GM12878 (cell line): ENCODE results near the gene ARHGAP44. TPM values are rescaled to one million over a fixed set of nuclear protein-coding genes. Genes with fewer than 3 reads are reported as not detected.

Experiments
- BHLHE40 ChIP-seq, 2 experiments: fragments of 450-650 bp in 1 of 2; IDR thresholded peaks; 2 replicates each; pipeline ENCODE4 v1.6.1; 2011 to 2017; ENCODE audit warnings: low read depth in 2 of 2, borderline replicate concordance in 1 of 2, improper control_type of control experiment in 1 of 2, low read length in 1 of 2, mild to moderate bottlenecking in 1 of 2
- CHD4 ChIP-seq: fragments of 200-600 bp; sonication (generic); IDR thresholded peaks from 2 replicates; pipeline ENCODE4 v1.6.1; 2016; ENCODE audit warnings: mild to moderate bottlenecking
- CREM ChIP-seq: IDR thresholded peaks from 2 replicates; pipeline ENCODE4 v1.6.1; 2014; ENCODE audit warnings: antibody characterized with exemption, low read depth
- ESRRA ChIP-seq: IDR thresholded peaks from 2 replicates; pipeline ENCODE4 v1.6.1; 2012; ENCODE audit warnings: mild to moderate bottlenecking, low read length, improper control_type of control experiment
- ETV6 ChIP-seq, 2 experiments: fragments of 450-650 bp in 1 of 2; IDR thresholded peaks in 1 of 2; conservative IDR thresholded peaks in 1 of 2; 2 replicates each; pipeline ENCODE4 v1.6.1; 2014; ENCODE audit warnings: antibody characterized with exemption in 1 of 2, borderline replicate concordance in 1 of 2, low read depth in 1 of 2, mild to moderate bottlenecking in 1 of 2, moderate library complexity in 1 of 2
- FOXM1 ChIP-seq: IDR thresholded peaks from 2 replicates; pipeline ENCODE4 v1.6.1; 2012; ENCODE audit warnings: low read depth, mild to moderate bottlenecking, inconsistent platforms, low read length, moderate library complexity
- HDAC6 ChIP-seq: fragments of 200-600 bp; sonication (generic); IDR thresholded peaks from one replicate; pipeline ENCODE4 v1.8.0; 2017; ENCODE audit warnings: antibody characterized with exemption; ENCODE audit not compliant: unreplicated experiment
- MYC ChIP-seq: IDR thresholded peaks from 2 replicates; pipeline ENCODE4 v1.6.1; 2011; ENCODE audit warnings: mild to moderate bottlenecking, low read length, moderate library complexity, inconsistent platforms; ENCODE audit not compliant: insufficient read depth, insufficient replicate concordance, insufficient read length, severe bottlenecking
- NR2C1 ChIP-seq: fragments of 450-650 bp; IDR thresholded peaks from 2 replicates; pipeline ENCODE4 v1.6.1; 2017; ENCODE audit warnings: antibody characterized with exemption, mild to moderate bottlenecking, moderate library complexity
- NRF1 ChIP-seq: conservative IDR thresholded peaks from 2 replicates; pipeline ENCODE4 v1.6.1; 2011; ENCODE audit warnings: mild to moderate bottlenecking, low read depth, low read length, improper control_type of control experiment
- PAX5 ChIP-seq: IDR thresholded peaks from 2 replicates; pipeline ENCODE4 v1.6.1; 2011; ENCODE audit warnings: low read depth, low read length, borderline replicate concordance
- RCOR1 ChIP-seq: conservative IDR thresholded peaks from 2 replicates; pipeline ENCODE4 v1.6.1; 2012; ENCODE audit warnings: low read depth, low read length, improper control_type of control experiment
- RELA ChIP-seq: fragments of 450-650 bp; IDR thresholded peaks from 2 replicates; pipeline ENCODE4 v1.8.0; 2014; ENCODE audit warnings: borderline replicate concordance; ENCODE audit not compliant: partially characterized antibody
- SMC3 ChIP-seq: IDR thresholded peaks from 2 replicates; pipeline ENCODE4 v1.6.1; 2011; ENCODE audit warnings: low read length, improper control_type of control experiment, borderline replicate concordance
- SPI1 ChIP-seq: IDR thresholded peaks from 2 replicates; pipeline ENCODE4 v1.6.1; 2011; ENCODE audit warnings: low read depth, mild to moderate bottlenecking, low read length, moderate library complexity, borderline replicate concordance; ENCODE audit not compliant: insufficient read depth
- SREBF2 ChIP-seq: IDR thresholded peaks from 2 replicates; pipeline ENCODE4 v1.6.1; 2012; ENCODE audit warnings: mild to moderate bottlenecking, low read length
- TBL1XR1 ChIP-seq: IDR thresholded peaks from 2 replicates; pipeline ENCODE4 v1.6.1; 2012; ENCODE audit warnings: low read depth, low read length, improper control_type of control experiment
- ZNF24 ChIP-seq: fragments of 450-650 bp; IDR thresholded peaks from 2 replicates; pipeline ENCODE4 v1.6.1; 2017; ENCODE audit warnings: antibody characterized with exemption, mild to moderate bottlenecking
- polyA plus RNA-seq, 11 experiments: library from polyadenylated mRNA; depleted of rRNA in 4 of 11; unstranded in 6 of 11; stranded (reverse) in 5 of 11; fragments of >200 nt; fragmentation: Nextera tagmentation in 4 of 11; fragmentation: Illumina TruSeq in 1 of 11; extraction: Ambion mirVana in 4 of 11; extraction: Trizol in 1 of 11; gene quantifications; 1 replicate in 1 of 11; 2 replicates in 10 of 11; pipeline versions ENCODE4 v1.2.1 to v1.2.3, GENCODE V29; 2011 to 2016; ENCODE audit warnings: inconsistent platforms in 2 of 11, missing spikeins in 2 of 11, low read depth in 1 of 11
- total RNA-seq, 4 experiments: library from RNA; depleted of rRNA in 3 of 4; stranded (reverse); fragments of >200 nt in 3 of 4; fragmentation: Illumina TruSeq in 1 of 4; extraction: Trizol in 1 of 4; gene quantifications; 2 replicates each; pipeline versions ENCODE4 v1.2.1 to v1.2.3, GENCODE V29; 2013 to 2021
- TF ChIP-seq, protein P1 (sequence below): fragments of 150-350 bp; IDR thresholded peaks from 2 replicates; pipeline ENCODE4 v1.6.1; 2016; ENCODE audit warnings: low read depth, low read length
- TF ChIP-seq, protein P2 (sequence below): fragments of 450-650 bp; IDR thresholded peaks from 2 replicates; pipeline ENCODE4 v1.6.1; 2018; ENCODE audit warnings: borderline replicate concordance, mild to moderate bottlenecking; ENCODE audit not compliant: partially characterized antibody
- TF ChIP-seq, protein P3 (sequence below): IDR thresholded peaks from 2 replicates; pipeline ENCODE4 v1.6.1; 2012; ENCODE audit warnings: mild to moderate bottlenecking, low read depth, low read length

ARHGAP44 gene
- total and polyA plus RNA-seq, 10 of the 15 experiments (the other 5 are each of a cell fraction or from before 2014, with no cell fraction given): 0.11 to 1.2 (median 0.48) TPM

- TF ChIP-seq, protein P1, sequence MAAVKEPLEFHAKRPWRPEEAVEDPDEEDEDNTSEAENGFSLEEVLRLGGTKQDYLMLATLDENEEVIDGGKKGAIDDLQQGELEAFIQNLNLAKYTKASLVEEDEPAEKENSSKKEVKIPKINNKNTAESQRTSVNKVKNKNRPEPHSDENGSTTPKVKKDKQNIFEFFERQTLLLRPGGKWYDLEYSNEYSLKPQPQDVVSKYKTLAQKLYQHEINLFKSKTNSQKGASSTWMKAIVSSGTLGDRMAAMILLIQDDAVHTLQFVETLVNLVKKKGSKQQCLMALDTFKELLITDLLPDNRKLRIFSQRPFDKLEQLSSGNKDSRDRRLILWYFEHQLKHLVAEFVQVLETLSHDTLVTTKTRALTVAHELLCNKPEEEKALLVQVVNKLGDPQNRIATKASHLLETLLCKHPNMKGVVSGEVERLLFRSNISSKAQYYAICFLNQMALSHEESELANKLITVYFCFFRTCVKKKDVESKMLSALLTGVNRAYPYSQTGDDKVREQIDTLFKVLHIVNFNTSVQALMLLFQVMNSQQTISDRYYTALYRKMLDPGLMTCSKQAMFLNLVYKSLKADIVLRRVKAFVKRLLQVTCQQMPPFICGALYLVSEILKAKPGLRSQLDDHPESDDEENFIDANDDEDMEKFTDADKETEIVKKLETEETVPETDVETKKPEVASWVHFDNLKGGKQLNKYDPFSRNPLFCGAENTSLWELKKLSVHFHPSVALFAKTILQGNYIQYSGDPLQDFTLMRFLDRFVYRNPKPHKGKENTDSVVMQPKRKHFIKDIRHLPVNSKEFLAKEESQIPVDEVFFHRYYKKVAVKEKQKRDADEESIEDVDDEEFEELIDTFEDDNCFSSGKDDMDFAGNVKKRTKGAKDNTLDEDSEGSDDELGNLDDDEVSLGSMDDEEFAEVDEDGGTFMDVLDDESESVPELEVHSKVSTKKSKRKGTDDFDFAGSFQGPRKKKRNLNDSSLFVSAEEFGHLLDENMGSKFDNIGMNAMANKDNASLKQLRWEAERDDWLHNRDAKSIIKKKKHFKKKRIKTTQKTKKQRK: no peak
- 0 out of 2 replicates have a peak, but pooled peaks have one; percentile 50 for TF ChIP-seq ESRRA
- no peak; a peak in 1 of 4 replicates for TF ChIP-seq BHLHE40 (IDR thresholded peaks at IDR 0.05; ENCODE audit: borderline replicate concordance in 1 of 2, low read depth in 2 of 2, low read length in 1 of 2)
- TF ChIP-seq HDAC6: no peak
- TF ChIP-seq RCOR1: 0 out of 2 replicates have a peak, but pooled peaks have one; percentile 16
- no peak for TF ChIP-seq ZNF24
- TF ChIP-seq RELA: peak; percentile 10
- no peak for TF ChIP-seq CHD4
- peak; percentile 51; the same call in 1 of the 2 replicates for TF ChIP-seq FOXM1
- TF ChIP-seq NRF1: no peak
- TF ChIP-seq CREM: peak; percentile 55; the same call in 1 of the 2 replicates
- TF ChIP-seq MYC: no peak
- TF ChIP-seq, protein P2, sequence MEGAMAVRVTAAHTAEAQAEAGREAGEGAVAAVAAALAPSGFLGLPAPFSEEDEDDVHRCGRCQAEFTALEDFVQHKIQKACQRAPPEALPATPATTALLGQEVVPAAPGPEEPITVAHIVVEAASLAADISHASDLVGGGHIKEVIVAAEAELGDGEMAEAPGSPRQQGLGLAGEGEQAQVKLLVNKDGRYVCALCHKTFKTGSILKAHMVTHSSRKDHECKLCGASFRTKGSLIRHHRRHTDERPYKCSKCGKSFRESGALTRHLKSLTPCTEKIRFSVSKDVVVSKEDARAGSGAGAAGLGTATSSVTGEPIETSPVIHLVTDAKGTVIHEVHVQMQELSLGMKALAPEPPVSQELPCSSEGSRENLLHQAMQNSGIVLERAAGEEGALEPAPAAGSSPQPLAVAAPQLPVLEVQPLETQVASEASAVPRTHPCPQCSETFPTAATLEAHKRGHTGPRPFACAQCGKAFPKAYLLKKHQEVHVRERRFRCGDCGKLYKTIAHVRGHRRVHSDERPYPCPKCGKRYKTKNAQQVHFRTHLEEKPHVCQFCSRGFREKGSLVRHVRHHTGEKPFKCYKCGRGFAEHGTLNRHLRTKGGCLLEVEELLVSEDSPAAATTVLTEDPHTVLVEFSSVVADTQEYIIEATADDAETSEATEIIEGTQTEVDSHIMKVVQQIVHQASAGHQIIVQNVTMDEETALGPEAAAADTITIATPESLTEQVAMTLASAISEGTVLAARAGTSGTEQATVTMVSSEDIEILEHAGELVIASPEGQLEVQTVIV: no peak
- TF ChIP-seq SPI1: peak; percentile 99
- 0 out of 2 replicates have a peak, but pooled peaks have one; percentile 13 for TF ChIP-seq TBL1XR1
- TF ChIP-seq PAX5: peak; percentile 98
- peak in 1 of 2 experiments; percentile 36; a peak in 1 of 4 replicates for TF ChIP-seq ETV6 (conservative IDR thresholded peaks at IDR 0.05 in 1 of 2, IDR thresholded peaks at IDR 0.05 in 1 of 2; ENCODE audit: borderline replicate concordance in 1 of 2, low read depth in 1 of 2)
- no peak for TF ChIP-seq SREBF2
- TF ChIP-seq, protein P3, sequence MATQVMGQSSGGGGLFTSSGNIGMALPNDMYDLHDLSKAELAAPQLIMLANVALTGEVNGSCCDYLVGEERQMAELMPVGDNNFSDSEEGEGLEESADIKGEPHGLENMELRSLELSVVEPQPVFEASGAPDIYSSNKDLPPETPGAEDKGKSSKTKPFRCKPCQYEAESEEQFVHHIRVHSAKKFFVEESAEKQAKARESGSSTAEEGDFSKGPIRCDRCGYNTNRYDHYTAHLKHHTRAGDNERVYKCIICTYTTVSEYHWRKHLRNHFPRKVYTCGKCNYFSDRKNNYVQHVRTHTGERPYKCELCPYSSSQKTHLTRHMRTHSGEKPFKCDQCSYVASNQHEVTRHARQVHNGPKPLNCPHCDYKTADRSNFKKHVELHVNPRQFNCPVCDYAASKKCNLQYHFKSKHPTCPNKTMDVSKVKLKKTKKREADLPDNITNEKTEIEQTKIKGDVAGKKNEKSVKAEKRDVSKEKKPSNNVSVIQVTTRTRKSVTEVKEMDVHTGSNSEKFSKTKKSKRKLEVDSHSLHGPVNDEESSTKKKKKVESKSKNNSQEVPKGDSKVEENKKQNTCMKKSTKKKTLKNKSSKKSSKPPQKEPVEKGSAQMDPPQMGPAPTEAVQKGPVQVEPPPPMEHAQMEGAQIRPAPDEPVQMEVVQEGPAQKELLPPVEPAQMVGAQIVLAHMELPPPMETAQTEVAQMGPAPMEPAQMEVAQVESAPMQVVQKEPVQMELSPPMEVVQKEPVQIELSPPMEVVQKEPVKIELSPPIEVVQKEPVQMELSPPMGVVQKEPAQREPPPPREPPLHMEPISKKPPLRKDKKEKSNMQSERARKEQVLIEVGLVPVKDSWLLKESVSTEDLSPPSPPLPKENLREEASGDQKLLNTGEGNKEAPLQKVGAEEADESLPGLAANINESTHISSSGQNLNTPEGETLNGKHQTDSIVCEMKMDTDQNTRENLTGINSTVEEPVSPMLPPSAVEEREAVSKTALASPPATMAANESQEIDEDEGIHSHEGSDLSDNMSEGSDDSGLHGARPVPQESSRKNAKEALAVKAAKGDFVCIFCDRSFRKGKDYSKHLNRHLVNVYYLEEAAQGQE: no peak
- TF ChIP-seq NR2C1: no peak
- no peak for TF ChIP-seq SMC3
These were observed 26.4 kb downstream of the ARHGAP44 start (continued) for GRCh38 chr17:12815642-12816141.
